Muscle of leg (tissue), 11 donors: ENCODE results near the gene PDF. TPM values are rescaled to one million over a fixed set of nuclear protein-coding genes. Genes with fewer than 3 reads are reported as not detected.

Experiments used
- DNase-seq: peaks from one replicate; pipeline ENCODE4 v3.0.0; 2013
- H3K27ac ChIP-seq: one replicate; pipeline ENCODE4 v1.5.1; 2013; ENCODE audit warnings: mild to moderate bottlenecking, low read length, control low read depth
- H3K27me3 ChIP-seq: one replicate; pipeline ENCODE4 v1.6.1; 2013; ENCODE audit warnings: low read length; ENCODE audit not compliant: control insufficient read depth, insufficient read depth
- H3K36me3 ChIP-seq: one replicate; pipeline ENCODE4 v1.6.1; 2013; ENCODE audit warnings: low read length; ENCODE audit not compliant: control insufficient read depth, insufficient read depth
- H3K4me1 ChIP-seq: one replicate; pipeline ENCODE4 v1.6.1; 2013; ENCODE audit warnings: low read length; ENCODE audit not compliant: control insufficient read depth, insufficient read depth
- H3K4me3 ChIP-seq: one replicate; pipeline ENCODE4 v1.5.1; 2013; ENCODE audit warnings: low read length, control low read depth
- H3K9me3 ChIP-seq: replicated peaks from 2 replicates; pipeline ENCODE4 v1.6.1; 2013; ENCODE audit warnings: low read depth, low read length; ENCODE audit not compliant: control insufficient read depth
- WGBS: methylation state at CpG from one replicate; pipeline ENCODE4 v1.1.5; 2013; ENCODE audit warnings: missing lambda C conversion rate; ENCODE audit not compliant: insufficient coverage; 5-methylcytosine and 5-hydroxymethylcytosine counted together
- polyA plus RNA-seq, 8 donors: library from polyadenylated mRNA; unstranded; fragments of 120-200 nt; gene quantifications; one replicate each; pipeline versions ENCODE4 v1.2.1 to v1.2.3, GENCODE V29; 2013; ENCODE audit warnings: inconsistent platforms in 1 of 8, low replicate concordance in 1 of 8; ENCODE audit not compliant: insufficient read length in 8 of 8, insufficient read depth in 1 of 8
- total RNA-seq: library from RNA; stranded (reverse); fragments of 120-200 nt; gene quantifications from one replicate; pipeline ENCODE4 v1.2.4, GENCODE V29; 2013

Gene PDF
- total and polyA plus RNA-seq, 9 donors, result 5.9 to 8.1 (median 6.5) TPM

DNA sequence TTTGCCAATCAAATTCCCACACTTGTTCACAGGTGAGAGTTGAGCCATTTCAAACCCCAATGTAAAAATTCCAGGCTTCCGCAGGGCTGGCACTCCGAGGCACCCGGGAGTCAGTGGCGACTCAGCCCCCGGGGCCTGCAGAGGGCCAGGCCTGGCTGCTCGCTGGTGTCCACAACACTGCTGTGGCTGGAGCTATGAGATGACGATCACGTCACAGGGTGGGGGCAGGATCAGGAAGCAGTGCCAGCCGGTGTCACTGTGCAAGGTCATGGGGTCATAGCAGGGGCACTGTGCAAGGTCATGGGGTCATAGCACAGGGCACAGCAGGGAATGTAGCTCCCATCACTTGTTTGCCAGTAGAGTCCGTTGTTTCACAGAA is 11.5 kb downstream of the PDF start:
- H3K27ac ChIP-seq, result no peak overlapping the region
- 82% methylated on average over 8 of the region's 10 CpGs for WGBS
- H3K27me3 ChIP-seq, result no peaks in the 10 kb centered on the region
- DNase-seq, result no peak
- H3K36me3 ChIP-seq, result peaks cover 92% of the 10 kb centered on the region
- H3K4me3 ChIP-seq, result no peak overlapping the region
- peaks cover under 1% of the 10 kb centered on the region for H3K4me1 ChIP-seq
- H3K9me3 ChIP-seq, result no peaks in the 10 kb centered on the region

DNA sequence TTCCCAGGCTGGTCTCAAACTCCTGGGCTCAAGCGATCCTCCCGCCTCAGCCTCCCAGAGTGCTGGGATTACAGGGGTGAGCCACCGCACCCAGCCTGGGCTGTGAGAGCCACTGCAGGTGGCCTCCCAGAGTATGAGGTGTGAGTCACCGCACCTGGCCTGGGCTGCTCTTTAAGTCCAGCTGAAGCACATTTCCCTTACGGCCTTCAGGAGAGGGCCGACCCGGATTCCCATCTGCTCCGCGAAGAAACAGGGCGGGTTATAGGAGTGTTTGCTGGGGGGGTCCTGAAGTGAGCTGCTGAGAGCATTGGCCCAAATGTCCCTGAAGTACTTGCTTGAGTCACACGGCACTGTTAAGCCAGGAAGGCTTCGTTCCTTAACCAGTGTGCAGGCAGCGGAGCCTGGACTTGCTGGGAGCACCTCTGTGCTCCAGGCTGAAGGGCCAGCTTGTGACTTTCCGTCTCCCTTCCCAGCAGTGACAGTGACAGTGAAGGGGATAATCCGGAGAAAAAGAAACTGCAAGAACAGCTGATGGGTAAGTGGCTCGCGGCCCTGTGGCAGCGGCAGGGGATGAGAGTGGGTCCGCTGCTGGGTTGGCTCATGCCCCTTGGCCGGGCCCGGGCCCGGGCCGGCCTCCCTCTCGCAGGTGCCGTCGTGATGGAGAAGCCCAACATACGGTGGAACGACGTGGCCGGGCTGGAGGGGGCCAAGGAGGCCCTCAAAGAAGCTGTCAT is 12.0 kb downstream of the PDF start:
- no peak for DNase-seq
- H3K27me3 ChIP-seq, result no peaks in the 10 kb centered on the region
- H3K4me1 ChIP-seq, result no peaks in the 10 kb centered on the region
- peaks cover 92% of the 10 kb centered on the region for H3K36me3 ChIP-seq
- H3K27ac ChIP-seq, result no peak overlapping the region
- no peak overlapping the region for H3K4me3 ChIP-seq
- H3K9me3 ChIP-seq, result no peaks in the 10 kb centered on the region
- WGBS, result 92% methylated on average over 22 of the region's 30 CpGs

GRCh38 chr16:69316595-69317034 is 13.8 kb downstream of the PDF start:
- Histone ChIP-seq H3K4me1 (peaks cover 6% of the 10 kb centered on the region), H3K27ac (no peak overlapping the region), H3K27me3 (no peaks in the 10 kb centered on the region), H3K36me3 (peaks cover 78% of the 10 kb centered on the region), H3K4me3 (no peak overlapping the region), H3K9me3 (no peaks in the 10 kb centered on the region)
- DNase-seq, result no peak
- WGBS, result 95% methylated on average over 14 of the region's 17 CpGs

GRCh38 chr16:69315486-69316311 is 14.7 kb downstream of the PDF start:
- Histone ChIP-seq H3K9me3 (no peaks in the 10 kb centered on the region), H3K4me1 (peaks cover 7% of the 10 kb centered on the region), H3K27ac (no peak overlapping the region), H3K27me3 (no peaks in the 10 kb centered on the region), H3K36me3 (peaks cover 69% of the 10 kb centered on the region), H3K4me3 (no peak overlapping the region)
- DNase-seq, result no peak
- WGBS, result 82% methylated on average over 26 of the region's 30 CpGs

DNA sequence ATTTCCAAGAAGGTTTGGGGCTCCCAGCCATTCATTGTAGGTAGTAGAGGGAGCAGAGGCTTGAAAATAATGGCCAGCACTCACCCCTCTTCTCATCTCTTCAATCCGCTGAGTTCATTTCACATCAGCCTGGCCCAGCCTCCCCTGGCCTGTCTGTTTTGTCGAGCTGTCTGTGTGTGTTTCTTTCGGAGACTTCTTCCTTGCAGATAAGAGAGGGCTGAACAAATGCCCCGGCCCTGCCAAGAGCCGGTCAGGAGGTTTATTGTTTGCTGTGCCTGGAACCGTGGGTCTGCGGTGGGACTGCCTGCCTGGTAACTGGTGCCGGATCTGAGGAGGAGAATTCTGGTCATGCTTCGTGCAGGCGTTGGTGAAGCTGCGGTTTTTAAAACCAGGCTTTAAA is 15.9 kb downstream of the PDF start:
- Histone ChIP-seq H3K4me3 (no peak overlapping the region), H3K4me1 (peaks cover 9% of the 10 kb centered on the region), H3K36me3 (peaks cover 57% of the 10 kb centered on the region), H3K27ac (no peak overlapping the region), H3K27me3 (no peaks in the 10 kb centered on the region), H3K9me3 (no peaks in the 10 kb centered on the region)
- WGBS, result 89% methylated on average over 8 of the region's 11 CpGs
- no peak for DNase-seq

GRCh38 chr16:69313469-69313868 is 16.9 kb downstream of the PDF start:
- Histone ChIP-seq H3K9me3 (no peaks in the 10 kb centered on the region), H3K36me3 (peaks cover 47% of the 10 kb centered on the region), H3K4me3 (no peak overlapping the region), H3K27me3 (no peaks in the 10 kb centered on the region), H3K4me1 (peaks cover 9% of the 10 kb centered on the region), H3K27ac (no peak overlapping the region)
- whole genome bisulfite sequencing, result no CpG with 5 or more reads among the region's 5 CpGs
- no peak for DNase-seq

- 2% methylated on average over 59 of the region's 59 CpGs for WGBS
- H3K27me3 ChIP-seq, result no peaks in the 10 kb centered on the region
- peaks cover 32% of the 10 kb centered on the region for H3K36me3 ChIP-seq
- H3K4me3 ChIP-seq, result peak overlapping the region; percentile 85
- H3K27ac ChIP-seq, result peak overlapping the region; percentile 59
- peak; percentile 37 for DNase-seq
- no peaks in the 10 kb centered on the region for H3K9me3 ChIP-seq
- peaks cover 9% of the 10 kb centered on the region for H3K4me1 ChIP-seq
Observed at GRCh38 chr16:69311533-69312387, 18.6 kb downstream of the PDF start.

- H3K9me3 ChIP-seq, result no peaks in the 10 kb centered on the region
- peaks cover 23% of the 10 kb centered on the region for H3K36me3 ChIP-seq
- peak; percentile 98 for DNase-seq
- H3K27me3 ChIP-seq, result no peaks in the 10 kb centered on the region
- peak within 1 kb of the TSS; percentile 85 for H3K4me3 ChIP-seq
- peak within 1 kb of the TSS; percentile 86 for H3K27ac ChIP-seq
- 10% methylated on average over 58 of the region's 70 CpGs for WGBS
- peaks cover 9% of the 10 kb centered on the region for H3K4me1 ChIP-seq
Observed at GRCh38 chr16:69310653-69311532, 19.5 kb downstream of the PDF start, which contains the start of gene VPS4A. VPS4A (plus strand) TSS chr16:69311350; CDS start chr16:69311512, 162 bp downstream.

DNA sequence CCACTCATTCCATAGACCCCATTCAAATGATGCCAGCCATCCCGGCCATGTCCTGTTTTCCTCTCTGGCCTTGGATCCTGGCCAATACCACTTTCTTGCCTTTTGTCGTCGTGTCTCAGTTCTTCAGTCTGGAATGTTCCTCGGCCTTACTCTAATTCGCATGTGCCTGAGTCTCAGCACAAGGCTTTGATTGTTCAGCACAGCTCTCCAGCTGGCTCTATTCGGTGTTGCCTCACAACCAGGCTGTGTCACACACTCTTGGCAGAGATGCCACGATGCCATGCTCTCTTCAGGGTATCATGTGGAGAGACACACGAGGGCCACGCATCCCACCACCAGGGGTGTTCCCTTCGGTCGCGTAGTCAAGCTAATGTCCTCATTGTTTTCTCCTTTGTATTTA is 21.1 kb downstream of the PDF start:
- H3K36me3 ChIP-seq, result peaks cover 8% of the 10 kb centered on the region
- H3K4me3 ChIP-seq, result no peak overlapping the region
- peaks cover 9% of the 10 kb centered on the region for H3K4me1 ChIP-seq
- WGBS, result 68% methylated on average over 8 of the region's 12 CpGs
- H3K27ac ChIP-seq, result no peak overlapping the region
- peak; percentile 42 for DNase-seq
- H3K27me3 ChIP-seq, result no peaks in the 10 kb centered on the region
- no peaks in the 10 kb centered on the region for H3K9me3 ChIP-seq
